Cardiac septum (tissue), 1 donor: ENCODE results near the gene MED27. TPM values are rescaled to one million over a fixed set of nuclear protein-coding genes. Genes with fewer than 3 reads are reported as not detected.
"Not testable (repeated sequence)": the region's sequence is repeated elsewhere in the genome, so short reads cannot be mapped to it uniquely, and the experiment has no call there.

Source experiments
- DNase-seq: peaks from one replicate; pipeline ENCODE4 v3.0.0-alpha.2; 2020; ENCODE audit warnings: low spot score
- intact Hi-C: fragments of 100-400 bp; cut with DNase I; formaldehyde crosslinking; loops from one replicate; pipeline ENCODE4 v1.14.0; 2022
- total RNA-seq: library from RNA; stranded (reverse); fragmentation: NEBNext Ultra II Directional; extraction: Animal tissue kit (Norgen Biotek cat#: 25700); gene quantifications from one replicate; pipeline ENCODE4 v1.2.1, GENCODE V29; 2021
- donor health status: DM: no; HTN: no; CAD: no.

The MED27 gene
- total RNA-seq, 1 donor from 2014 or later, result 19.2 TPM

- no peak for DNase-seq
- intact Hi-C loops, result no loop called here
Observed at GRCh38 chr9:132025766-132026165, 53.9 kb downstream of the MED27 start.

DNA sequence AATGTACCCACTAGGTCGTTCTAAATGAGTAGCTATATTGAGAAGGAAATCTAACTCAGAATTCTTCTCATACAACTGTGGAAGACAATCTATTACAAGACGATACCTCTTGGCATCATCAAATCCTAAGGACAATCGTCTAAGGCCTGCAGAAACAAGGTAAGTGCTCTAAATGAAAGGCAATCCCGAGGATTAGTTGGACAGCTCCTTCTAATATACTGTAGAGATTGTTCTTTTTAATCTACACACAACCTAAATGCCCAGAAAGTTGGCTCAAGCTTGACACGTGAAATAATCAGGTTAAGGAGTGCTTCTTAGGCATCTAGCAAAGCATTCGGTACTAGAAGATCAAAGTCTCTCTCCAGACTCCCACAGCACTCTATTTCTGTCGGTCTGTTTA lies 55.1 kb downstream of the MED27 start:
- intact Hi-C loops, result no loop called here

GRCh38 chr9:132023419-132024180 lies 56.1 kb downstream of the MED27 start:
- no peak for DNase-seq
- intact Hi-C loops, result no loop called here

More for the DNA sequence above, 55.1 kb downstream of the MED27 start:
- no peak for DNase-seq

- intact Hi-C loops, result no loop called here
Observed at GRCh38 chr9:132020820-132021510, 58.7 kb downstream of the MED27 start.

GRCh38 chr9:132020272-132020671 lies 59.4 kb downstream of the MED27 start:
- no peak for DNase-seq
- intact Hi-C loops, result no loop called here

More at GRCh38 chr9:132020820-132021510, 58.7 kb downstream of the MED27 start:
- no peak for DNase-seq

DNA sequence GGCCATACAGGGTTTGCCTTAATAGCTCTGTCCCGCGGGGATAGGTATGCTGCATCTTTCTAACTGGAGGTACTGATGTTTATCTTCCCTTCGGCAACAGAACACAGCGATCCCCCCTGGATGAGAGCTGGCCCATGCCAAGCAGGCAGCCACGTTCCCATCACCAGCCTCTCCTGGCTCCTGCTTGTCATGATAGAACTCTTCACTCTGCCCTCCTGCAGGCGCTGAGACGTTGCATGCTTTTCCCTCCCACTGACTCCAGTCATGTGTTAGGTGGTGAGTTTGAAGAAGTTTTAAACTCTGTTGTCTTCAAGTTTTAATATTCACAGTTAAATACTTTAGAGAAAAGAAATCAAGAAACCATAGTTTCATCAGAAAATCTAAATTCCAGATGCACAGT lies 60.0 kb downstream of the MED27 start:
- DNase-seq, result no peak
- intact Hi-C loops, result no loop called here

DNA sequence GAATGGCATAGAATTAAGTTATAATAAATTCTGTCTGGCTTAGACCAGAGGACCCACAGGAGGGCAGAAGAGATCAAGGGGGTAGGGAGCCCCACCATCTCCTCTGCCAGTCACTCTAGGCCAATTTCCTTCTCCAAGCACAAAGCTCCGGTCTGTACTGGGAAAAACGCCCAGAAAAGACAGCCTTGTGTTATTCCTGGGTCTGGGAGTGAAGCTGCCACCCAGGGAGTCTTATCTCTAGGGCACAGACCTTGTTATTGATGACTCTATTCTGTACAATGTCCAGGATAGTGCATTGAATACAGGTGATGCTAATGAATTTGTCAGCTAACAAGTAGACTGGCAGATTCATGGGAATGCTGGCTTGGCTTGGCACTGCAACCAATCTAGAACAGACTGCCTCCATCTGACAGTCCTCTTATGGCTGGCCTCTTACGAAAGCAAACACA lies 60.7 kb downstream of the MED27 start:
- intact Hi-C loops, result no loop called here
- no peak for DNase-seq

- no peak for DNase-seq
- intact Hi-C loops, result no loop called here
Observed at GRCh38 chr9:132016456-132016855, 63.2 kb downstream of the MED27 start.

- no peak for DNase-seq
- intact Hi-C loops, result no loop called here
Observed at GRCh38 chr9:132015866-132016265, 63.8 kb downstream of the MED27 start.

DNA sequence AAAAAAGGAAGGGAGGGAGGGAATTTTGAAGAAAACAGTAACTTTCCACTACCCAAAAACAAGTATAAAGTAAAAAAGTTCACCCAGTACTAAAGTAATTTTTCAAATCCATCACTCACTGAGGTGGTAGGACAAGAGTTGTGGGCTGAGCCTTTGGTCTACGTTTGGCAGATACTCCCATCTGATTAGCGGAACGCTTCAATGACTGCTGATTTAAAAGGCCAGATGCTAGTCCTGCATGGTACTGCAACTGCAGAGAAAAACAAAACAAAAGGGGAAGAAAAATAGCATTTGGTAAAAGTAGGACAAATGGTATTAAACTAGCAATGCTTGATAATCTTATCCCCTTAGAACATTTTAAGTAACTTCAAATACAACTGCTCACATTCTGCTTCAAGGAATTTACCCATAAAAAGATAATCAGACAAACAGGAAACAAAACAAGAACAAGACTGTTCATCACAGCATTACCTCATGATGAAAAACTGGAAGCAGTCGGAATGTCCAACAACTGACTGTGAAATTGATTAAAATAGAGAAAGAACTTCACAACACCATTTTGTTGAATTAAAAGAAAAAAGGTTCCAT lies 65.4 kb downstream of the MED27 start:
- DNase-seq, result no peak
- intact Hi-C loops, result no loop called here

DNA sequence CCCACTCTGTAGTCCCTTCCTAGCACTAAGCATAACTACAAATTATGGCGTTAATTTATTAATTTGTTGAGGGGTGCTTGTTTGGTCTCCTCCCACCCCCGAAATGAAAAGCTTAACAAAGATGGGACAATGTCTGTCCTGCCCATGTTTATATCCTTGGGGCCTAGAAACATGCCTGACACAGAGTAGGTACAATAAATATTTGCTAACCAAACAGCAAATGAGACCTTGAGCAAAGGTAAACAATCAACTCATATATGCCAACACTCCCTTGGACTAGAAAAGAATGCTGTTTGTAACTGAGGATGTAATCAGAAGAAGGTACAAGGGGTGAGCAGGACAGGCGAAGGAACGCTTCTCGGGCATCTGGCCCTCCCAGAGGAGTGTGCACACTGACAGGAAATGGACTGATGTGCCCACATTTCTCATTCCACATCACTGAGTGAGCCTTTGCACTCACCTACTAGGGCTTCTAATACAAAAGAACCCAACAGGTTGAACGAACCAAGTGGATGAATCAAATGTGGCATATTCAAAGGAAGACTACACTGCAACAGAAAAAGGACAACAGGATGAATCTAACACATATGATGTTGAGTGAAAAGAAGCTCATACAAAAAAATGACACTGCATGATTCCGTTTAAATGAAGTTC lies 66.8 kb downstream of the MED27 start:
- DNase-seq, result no peak
- intact Hi-C loops, result no loop called here

DNA sequence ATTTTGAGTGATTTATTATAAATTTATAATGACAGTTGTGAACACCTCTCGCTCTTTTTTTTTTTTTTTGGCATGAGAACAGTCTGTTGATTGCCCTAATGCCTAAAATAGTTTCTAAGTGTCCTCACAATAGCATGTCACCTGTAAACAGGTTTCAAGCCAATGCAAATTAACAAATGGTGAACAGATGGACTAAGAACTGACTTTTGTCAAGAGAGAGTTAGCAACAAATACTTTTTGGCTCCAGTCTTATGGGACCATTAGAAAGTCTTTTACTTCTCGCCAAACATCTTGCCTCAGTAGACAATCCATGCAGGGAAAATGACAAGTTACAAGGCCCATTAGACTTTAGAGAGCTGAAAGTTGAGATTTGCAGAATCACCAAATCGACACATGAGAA lies 67.8 kb downstream of the MED27 start:
- intact Hi-C loops, result no loop called here
- no peak for DNase-seq

GRCh38 chr9:132011309-132011708 lies 68.4 kb downstream of the MED27 start:
- no peak for DNase-seq
- intact Hi-C loops, result no loop called here

DNA sequence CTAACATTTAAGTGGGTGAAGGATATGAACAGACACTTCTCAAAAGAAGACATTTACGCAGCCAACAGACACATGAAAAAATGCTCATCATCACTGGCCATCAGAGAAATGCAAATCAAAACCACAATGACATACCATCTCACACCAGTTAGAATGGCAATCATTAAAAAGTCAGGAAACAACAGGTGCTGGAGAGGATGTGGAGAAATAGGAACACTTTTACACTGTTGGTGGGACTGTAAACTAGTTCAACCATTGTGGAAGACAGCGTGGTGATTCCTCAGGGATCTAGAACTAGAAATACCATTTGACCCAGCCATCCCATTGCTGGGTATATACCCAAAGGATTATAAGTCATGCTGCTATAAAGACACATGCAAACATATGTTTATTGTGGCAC lies 69.5 kb downstream of the MED27 start:
- intact Hi-C loops, DNase-seq: not testable (repeated sequence)

DNA sequence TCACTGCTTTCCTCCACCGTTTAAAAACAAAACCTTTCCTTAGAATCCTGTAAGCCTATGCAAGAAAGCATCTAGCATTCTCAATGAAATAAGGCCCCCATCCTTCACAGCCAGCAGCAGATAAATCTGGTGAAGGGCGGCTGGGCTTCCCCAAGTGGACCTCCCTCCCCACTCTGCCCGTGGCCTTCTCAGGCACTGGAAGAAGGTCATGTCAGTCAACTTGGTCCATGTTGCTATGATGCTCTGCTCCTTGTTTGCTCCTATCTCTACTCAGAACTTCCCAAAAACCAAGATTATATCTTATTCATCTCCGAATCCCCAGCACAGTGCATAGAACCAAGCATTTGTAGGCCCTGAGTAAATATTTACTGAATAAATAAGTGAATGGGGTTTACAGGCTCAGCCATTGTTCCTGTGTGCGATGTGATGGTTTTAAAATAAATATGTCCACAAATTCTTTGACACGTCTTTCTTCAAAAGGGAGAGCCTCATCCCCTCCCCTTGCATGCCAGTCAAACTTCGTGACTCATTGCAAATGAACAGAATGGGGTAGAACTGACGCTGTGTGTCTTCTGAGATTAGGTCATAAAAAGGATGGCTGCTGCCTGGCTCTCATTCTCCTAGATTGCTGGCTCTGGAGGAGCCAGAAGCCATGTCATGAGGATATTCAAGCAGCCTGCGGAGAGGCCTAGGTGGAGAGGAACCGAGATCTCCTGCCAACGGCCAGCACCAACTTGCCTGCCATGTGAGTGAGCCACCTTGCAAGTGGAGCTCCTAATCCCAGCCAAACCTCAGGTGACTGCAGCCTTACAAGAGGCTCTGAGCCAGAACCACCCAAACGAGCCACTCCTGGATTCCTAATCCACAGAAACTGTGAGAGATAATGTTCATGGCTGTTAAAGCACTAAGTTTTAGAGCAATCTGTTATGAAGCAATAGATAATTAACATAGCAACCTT lies 70.5 kb downstream of the MED27 start:
- intact Hi-C loops, result no loop called here
- no peak for DNase-seq

DNA sequence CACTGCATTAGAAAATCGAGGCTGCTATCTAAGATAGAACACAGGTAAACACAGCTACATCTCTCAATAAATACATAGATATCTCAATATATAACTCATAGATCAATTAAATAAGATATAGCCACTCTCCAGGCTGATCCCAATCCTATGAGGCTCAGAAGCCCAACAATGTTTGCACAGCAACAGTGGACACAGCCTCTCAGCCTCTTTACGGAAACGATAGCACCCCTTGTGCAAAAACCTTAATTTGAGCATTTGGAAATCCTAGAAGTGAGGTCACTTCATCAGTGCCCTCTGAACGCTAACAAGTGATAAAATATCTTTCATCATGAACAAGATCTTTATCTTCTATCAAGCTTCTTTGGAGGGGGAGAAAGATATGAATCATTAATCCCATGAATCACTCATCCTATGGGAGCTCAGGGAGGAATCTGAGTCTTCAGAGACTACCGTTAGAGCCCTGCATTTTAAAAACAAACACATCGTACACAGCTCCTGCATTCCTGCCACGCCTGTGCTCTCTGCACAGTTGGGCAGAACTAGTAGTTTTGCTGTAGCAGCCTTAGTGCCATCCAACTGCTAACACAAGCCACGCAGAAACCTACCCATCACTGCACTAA lies 71.4 kb downstream of the MED27 start:
- no peak for DNase-seq
- intact Hi-C loops, result no loop called here

DNA sequence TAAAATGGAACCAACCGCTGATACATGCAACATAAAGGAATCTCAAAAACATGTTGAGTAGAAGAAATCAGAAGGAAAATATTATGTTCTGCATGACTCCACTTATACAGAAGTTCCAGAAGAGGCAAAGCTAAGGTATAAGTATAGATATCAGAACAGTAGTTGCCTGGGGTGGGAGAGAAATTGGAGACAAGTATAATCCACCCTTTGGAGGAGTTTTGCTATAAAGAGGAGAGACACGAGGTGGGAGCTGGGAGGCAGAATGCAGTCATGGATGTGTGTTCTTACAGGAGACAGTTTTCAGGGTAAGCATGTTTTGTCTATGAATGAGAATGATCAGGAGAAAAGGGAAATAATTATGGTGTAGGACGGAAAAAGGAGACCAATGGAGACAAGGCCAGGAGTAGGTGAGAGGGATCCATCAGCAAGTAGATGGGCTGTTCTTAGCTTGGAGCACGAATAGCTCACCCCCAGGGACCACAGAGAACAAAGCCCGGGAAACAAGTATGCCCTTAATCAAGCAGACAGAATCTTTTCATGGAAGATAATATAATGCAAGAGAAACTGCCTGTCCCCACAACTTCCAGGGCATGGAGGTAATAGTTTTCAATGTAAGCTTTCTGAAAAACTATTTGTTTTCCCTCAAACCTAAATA lies 72.2 kb downstream of the MED27 start:
- no peak for DNase-seq
- intact Hi-C loops, result no loop called here

DNA sequence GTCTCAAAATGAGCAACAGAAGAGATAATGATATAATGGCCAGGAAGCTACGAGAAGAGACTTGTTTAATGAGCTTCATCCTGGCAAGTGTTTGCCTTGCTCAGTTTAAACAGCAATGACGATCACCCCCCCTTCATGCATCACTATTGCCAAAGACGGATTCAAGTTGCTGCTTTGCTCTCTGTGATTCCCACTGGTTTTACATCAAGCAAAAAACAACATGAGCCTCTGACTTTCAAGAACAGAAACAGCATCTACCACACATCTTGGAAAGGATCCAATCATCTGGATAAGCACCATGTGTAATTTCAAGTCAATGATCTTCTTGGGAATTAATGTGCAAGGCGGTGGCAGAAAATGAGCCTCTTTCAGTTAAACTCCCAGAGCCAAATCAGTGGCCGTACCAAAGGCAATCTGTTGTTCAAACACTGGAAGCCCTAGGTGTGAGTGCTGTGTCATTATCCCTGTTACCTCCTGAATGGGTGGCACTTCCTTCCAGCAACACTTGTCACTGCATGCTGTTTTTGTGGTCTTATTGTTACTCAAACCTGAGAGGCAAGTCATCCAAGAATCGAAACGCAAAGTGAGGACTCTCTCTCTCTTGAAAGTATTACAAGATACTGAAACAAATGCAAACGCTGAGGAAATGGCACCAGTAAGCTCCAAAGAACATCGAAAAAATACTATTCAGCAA lies 72.8 kb downstream of the MED27 start:
- no peak for DNase-seq
- intact Hi-C loops, result no loop called here
